ENCODE data around the gene MX2. TPM values are rescaled to one million over a fixed set of nuclear protein-coding genes. Genes with fewer than 3 reads are reported as not detected.

Gene MX2
- total and polyA plus RNA-seq, 2 donors (not counting 3 experiments of a cell fraction or from before 2014, with no cell fraction given) = 0.01 TPM; not detected in 1

DNA sequence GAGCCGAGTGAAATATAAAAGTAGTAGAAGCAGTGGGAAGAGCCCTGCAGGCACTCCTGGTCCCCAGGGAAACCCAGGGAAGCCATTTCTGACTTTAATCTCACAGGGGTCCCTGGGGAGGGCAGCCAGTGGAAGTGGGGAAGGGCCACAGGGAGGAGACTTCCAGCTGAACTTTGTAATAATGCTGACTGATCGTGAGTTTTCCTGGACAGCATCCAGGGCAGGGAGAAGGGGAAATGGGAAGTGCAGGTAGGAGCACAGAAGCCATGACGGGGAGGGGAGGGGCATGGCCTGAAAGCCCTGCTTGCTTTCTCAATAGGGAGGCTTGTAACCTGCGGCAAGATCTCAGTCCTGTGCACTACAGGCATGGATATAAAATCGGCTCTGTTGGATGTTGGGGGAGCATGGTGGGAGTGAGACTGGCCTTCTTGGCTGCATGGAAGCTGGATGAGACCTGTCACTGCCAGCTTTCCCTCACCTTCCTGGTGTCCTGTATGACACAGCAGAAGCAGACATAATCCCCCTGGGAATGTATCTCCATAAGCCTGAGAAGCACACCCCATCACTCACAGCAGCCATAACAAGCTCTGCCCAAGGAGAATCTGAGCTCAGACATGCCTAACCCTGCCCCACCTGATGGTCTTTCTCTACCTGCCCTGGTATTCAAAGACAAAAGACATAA is 49.1 kb downstream of the MX2 start:
- no peaks in the 10 kb centered on the region for H4K20me1 ChIP-seq (replicated peaks; ENCODE audit: control insufficient read depth, extremely low read depth, insufficient read depth, low read length)
- H3K9me3 ChIP-seq (replicated peaks; ENCODE audit: control insufficient read depth, insufficient read depth, low read length) = no peaks in the 10 kb centered on the region
- H3K36me3 ChIP-seq (ENCODE audit: control insufficient read depth in 2 of 2, extremely low read depth in 1 of 2, insufficient read depth in 2 of 2, low read length in 2 of 2) = no peaks in the 10 kb centered on the region
- no TSS peak for BruUV-seq (replicated peaks)
- intact Hi-C loops (cut with micrococcal nuclease) (no loop called here), dilution Hi-C loops (cut with MboI; ENCODE audit: extremely low pct_ligation_motif_present, low sequenced_read_pairs) (no loop called here)
- H2AFZ ChIP-seq (ENCODE audit: low read depth, low read length) = no peak overlapping the region
- H3K4me2 ChIP-seq (ENCODE audit: insufficient read depth, low read length) = no peak overlapping the region
- ChIA-PET CTCF (interaction anchor here (1.1 kb wide), 1 partner anchor 128 kb away, joined by 4 read pairs; no protein-coding TSS in a partner anchor), POLR2A (no interaction called here)
- no peaks in the 10 kb centered on the region for H3K9me1 ChIP-seq (replicated peaks; ENCODE audit: control insufficient read depth, extremely low read depth, insufficient read depth, low read length)
- H3K4me3 ChIP-seq (replicated peaks in 1 of 3; ENCODE audit: insufficient read depth in 1 of 3, low read depth in 1 of 3, low read length in 3 of 3) = no peak overlapping the region
- DNase-seq (ENCODE audit: low read depth, low spot score) (no peak), FAIRE-seq (no peak)
- no peaks in the 10 kb centered on the region for H3K4me1 ChIP-seq (ENCODE audit: control insufficient read depth, extremely low read depth, insufficient read depth, low read length)
- no peak for TF ChIP-seq EZH2 (IDR thresholded peaks at IDR 0.05; ENCODE audit: borderline replicate concordance, low read depth, low read length, severe bottlenecking)
- TF ChIP-seq, protein P1, sequence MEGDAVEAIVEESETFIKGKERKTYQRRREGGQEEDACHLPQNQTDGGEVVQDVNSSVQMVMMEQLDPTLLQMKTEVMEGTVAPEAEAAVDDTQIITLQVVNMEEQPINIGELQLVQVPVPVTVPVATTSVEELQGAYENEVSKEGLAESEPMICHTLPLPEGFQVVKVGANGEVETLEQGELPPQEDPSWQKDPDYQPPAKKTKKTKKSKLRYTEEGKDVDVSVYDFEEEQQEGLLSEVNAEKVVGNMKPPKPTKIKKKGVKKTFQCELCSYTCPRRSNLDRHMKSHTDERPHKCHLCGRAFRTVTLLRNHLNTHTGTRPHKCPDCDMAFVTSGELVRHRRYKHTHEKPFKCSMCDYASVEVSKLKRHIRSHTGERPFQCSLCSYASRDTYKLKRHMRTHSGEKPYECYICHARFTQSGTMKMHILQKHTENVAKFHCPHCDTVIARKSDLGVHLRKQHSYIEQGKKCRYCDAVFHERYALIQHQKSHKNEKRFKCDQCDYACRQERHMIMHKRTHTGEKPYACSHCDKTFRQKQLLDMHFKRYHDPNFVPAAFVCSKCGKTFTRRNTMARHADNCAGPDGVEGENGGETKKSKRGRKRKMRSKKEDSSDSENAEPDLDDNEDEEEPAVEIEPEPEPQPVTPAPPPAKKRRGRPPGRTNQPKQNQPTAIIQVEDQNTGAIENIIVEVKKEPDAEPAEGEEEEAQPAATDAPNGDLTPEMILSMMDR (IDR thresholded peaks at IDR 0.05; ENCODE audit: extremely low read depth in 1 of 2, insufficient read depth in 1 of 2, low read depth in 1 of 2, low read length in 2 of 2) = no peak
- no peak for TF ChIP-seq MAX (IDR thresholded peaks at IDR 0.05; ENCODE audit: insufficient read depth, insufficient read length)
- no peak for TF ChIP-seq FOS (IDR thresholded peaks at IDR 0.05; ENCODE audit: borderline replicate concordance, insufficient read depth, low read length)
- no peak for TF ChIP-seq POLR2A (IDR thresholded peaks at IDR 0.05; ENCODE audit: low read depth, low read length)
- TF ChIP-seq JUN (IDR thresholded peaks at IDR 0.05; ENCODE audit: borderline replicate concordance, insufficient read depth, insufficient read length, low read depth) = no peak
- TF ChIP-seq GATA2 (IDR thresholded peaks at IDR 0.05; ENCODE audit: insufficient read depth, insufficient read length, low read depth, low read length) = no peak
- no peak for TF ChIP-seq POLR2AphosphoS5 (IDR thresholded peaks at IDR 0.05; ENCODE audit: insufficient read depth, low read depth, low read length)
- H3K79me2 ChIP-seq (ENCODE audit: control insufficient read depth, insufficient read depth, low read length) = no peaks in the 10 kb centered on the region
- no peaks in the 10 kb centered on the region for H3K27me3 ChIP-seq (ENCODE audit: control insufficient read depth in 2 of 2, insufficient read depth in 2 of 2, low read length in 2 of 2)
- H3K9ac ChIP-seq (replicated peaks; ENCODE audit: extremely low read depth, insufficient read depth, low read length) = no peak overlapping the region
- H3K27ac ChIP-seq (ENCODE audit: insufficient read depth, low read depth, low read length) = no peak overlapping the region

All from endothelial cell of umbilical vein (primary cell).